GM18499 (cell line): ENCODE results near the gene LTBP2.

Experiments used
- ATAC-seq: cut with Tn5 transposase; IDR thresholded peaks from one replicate; pipeline ENCODE4 v1.9.1; 2021; ENCODE audit warnings: moderate number of reproducible peaks; ENCODE audit not compliant: insufficient read depth, unreplicated experiment

Gene LTBP2

DNA sequence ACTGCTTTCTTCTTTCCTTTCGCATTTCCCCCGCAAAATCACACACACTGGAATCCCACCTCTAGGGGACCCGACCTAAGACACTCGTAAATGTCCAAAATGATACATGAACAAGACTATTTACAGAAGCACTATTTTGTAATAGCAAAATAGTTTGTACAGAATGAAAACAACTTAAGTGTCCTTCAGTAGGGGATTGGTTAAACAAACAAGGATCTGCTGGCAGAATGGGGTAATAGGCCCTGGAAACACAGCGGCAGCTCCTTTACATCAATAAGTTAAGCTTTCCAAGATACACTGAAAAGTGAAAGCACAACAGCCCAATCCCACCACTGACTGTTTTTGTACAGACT is 48.8 kb downstream of the LTBP2 start:
- no peak for ATAC-seq

- ATAC-seq = no peak
Measured at GRCh38 chr14:74562515-74563232, 49.4 kb downstream of the LTBP2 start.

DNA sequence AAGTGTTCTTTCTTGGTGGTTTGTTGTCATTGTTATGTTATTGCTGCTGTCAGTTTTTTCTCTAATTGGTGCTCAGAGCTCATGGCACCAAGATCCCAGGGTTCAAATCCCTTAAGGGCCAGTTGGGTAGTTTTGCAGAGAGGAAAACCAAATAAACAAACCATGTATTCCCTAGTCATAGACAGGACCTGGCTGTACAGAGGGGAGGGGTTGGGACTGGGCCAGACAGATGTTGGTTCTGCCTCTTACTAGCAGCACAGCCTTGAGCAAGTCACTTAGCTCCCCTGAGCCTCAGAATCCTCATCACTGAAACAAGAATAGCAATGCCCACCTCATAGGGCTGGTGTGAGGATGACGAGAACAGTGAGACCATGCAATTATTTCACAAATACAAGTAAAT is 53.4 kb downstream of the LTBP2 start:
- ATAC-seq = no peak

GRCh38 chr14:74557691-74558090 is 54.3 kb downstream of the LTBP2 start:
- ATAC-seq = no peak

DNA sequence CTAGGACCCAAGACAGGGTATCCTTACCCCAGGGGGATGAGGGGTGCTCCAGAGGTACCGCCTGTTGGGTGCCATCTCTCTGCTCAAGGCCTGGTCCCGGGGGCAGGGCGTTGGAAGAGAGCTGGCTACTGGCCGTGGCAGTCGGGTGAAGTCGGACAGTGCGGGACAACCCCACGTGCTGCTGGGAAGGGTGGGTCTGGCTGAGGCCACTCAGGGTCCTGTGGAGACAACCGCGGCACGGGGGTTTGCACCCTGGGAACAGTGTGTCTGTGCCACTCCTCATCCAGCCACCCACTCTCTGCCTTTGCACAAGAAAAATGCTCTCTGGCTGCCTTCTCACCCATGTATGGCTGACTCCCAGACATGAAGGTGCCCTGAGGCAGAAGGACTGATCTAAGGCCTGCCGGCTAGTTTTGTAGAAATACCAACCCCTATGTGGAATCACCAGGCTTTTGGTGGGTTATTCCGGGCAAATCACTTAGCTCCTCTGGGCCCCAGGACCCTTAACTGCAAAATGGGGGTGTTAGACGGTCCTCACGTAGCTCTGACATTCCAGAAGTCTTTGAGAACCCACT is 56.5 kb downstream of the LTBP2 start:
- no peak for ATAC-seq

- no peak for ATAC-seq
Measured at GRCh38 chr14:74554742-74555362, 57.2 kb downstream of the LTBP2 start.

GRCh38 chr14:74552623-74553022 is 59.4 kb downstream of the LTBP2 start:
- ATAC-seq = no peak

GRCh38 chr14:74551431-74552371 is 60.3 kb downstream of the LTBP2 start:
- ATAC-seq = no peak

GRCh38 chr14:74551001-74551400 is 61.0 kb downstream of the LTBP2 start:
- no peak for ATAC-seq

DNA sequence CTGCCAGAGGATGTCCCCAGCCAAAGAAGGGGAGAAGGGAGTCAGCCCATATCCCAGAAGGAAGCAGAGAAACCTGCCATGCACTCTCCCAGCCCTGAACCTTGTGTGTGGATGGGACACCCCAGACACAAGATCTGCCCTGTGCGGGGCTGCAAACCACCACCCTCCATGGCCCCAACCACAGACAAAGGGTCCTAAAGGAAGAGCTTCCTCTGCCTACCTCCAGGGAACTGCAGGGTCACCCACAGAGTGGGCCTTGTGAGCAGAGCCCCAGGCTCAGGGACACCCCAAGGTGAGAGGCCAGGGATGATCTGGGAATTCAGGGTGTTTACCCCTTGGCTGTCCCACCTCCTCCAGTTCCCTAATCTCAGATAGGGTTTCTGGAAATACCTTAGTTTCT is 62.0 kb downstream of the LTBP2 start:
- no peak for ATAC-seq

GRCh38 chr14:74549588-74549987 is 62.4 kb downstream of the LTBP2 start:
- no peak for ATAC-seq

GRCh38 chr14:74548881-74549280 is 63.2 kb downstream of the LTBP2 start:
- no peak for ATAC-seq

DNA sequence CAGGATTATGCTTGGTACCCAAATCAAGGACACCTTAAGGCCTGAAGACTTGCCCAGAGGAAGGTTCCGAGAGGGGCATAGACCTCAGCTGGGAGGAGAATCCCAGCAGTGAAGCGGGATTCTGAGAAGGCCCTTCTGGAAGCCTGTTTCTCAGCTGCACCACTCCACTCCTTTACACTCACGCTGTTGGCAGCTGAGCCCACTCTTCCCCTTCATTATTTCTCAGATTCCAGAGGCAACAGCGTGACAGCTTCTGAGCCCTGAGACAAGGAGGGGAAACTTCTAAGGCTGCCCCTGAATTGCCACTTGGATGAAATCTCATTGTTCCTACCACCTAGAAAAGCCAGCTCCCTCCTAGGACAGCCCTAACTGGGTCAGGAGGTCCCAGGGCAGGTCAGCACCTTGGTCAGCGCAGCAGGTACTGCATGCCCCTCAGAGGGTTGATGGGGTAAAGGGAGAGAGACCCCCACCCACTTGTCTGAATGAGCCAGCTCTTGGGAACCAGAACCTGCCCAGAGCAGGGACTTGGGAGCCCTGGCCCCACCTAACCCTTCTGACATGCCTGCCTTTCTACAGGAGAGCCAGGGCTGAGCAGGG is 64.6 kb downstream of the LTBP2 start:
- ATAC-seq = no peak

DNA sequence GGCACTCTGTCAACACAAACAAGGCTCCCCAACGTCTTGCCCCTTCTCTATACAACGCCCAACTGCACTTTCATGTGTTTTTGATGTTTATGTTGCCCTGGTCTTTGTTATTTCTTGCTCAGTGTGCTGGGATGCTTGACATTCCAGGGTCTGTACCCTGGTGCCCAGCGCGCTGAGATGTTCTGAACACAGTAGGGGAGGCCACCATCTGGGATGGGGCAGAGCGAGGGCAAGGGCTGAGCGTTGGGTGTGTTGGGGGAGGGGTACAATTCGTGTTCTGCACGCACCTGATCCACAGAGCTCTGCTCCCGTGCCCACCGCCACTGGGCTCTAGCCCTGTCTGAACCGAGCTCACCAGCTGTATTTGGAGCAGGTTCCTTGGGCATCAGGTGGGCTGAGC is 65.6 kb downstream of the LTBP2 start:
- ATAC-seq = no peak

DNA sequence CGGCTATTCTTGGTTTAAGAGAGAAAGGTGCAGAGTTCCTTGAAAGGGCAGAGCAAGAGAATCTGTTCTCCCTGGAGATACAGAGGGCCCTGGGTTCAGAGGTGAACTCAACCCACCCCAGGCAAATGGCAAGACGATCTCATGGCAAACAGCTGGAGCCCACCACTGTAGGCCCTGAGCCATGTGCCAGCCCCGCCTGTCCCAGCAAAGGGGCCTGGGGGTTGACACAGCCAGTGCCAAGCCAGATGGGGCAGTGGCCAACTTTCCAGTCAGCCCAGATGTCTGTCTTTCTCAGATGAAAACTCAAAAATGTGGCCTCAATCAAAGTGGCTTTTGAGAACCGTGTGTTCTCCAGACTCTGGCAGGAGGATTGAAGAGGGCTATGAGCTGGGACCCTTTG is 66.7 kb downstream of the LTBP2 start:
- ATAC-seq = no peak

GRCh38 chr14:74543771-74544438 is 68.1 kb downstream of the LTBP2 start:
- ATAC-seq = no peak

- no peak for ATAC-seq
Measured at GRCh38 chr14:74542056-74542685, 69.9 kb downstream of the LTBP2 start.

GRCh38 chr14:74541225-74541624 is 70.8 kb downstream of the LTBP2 start:
- ATAC-seq = no peak

GRCh38 chr14:74539503-74539902 is 72.5 kb downstream of the LTBP2 start:
- ATAC-seq = no peak
